Fibroblast of the conjunctiva (primary cell): ENCODE measurements around the gene LZIC.
"Not testable (repeated sequence)": the region's sequence is repeated elsewhere in the genome, so short reads cannot be mapped to it uniquely, and the experiment has no call there.

Experiments
- DNase-seq: peaks from one replicate; pipeline ENCODE4 v3.0.0-alpha.2; 2010; ENCODE audit warnings: low read depth

The LZIC gene

DNA sequence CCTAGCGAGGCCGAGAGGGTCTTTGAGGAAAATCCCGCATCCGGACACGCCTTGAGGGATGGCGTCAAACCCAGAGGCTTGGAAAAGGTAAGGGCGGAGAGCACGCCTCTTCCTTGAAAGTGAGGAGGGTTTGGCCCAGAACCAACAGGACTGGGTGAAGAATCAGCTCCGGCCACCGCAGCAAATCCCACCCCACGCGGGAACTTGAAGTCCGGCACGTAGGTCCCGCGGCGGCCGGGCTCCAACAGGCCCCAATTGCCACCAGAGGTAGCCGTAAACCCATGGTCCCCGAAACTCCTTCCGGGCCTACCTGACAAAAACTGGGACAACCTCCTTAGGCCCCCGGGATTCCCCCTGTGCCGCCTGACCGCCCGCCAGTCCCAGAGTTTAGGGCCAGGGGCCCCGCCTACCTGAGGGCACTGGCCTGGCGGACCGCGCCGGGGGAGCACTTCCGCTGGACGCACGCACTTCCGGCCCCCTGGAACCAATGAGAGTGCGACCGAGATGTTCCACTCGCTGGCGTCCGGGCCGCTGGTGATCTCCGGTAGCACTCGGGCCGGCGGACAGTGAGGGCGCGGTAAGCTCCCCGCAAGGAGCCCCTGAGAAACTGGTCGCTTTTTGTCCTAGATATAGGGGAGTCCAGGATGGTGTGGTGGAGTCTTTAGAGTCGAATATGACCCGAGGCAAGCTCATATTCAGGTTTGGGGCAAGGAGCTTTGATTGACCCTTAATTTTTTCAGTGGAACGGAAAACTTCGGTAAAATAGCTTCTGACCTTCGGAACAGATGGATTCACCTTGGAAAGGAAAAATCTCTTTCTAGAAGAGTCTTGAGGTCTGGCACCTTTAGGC lies at the start of gene LZIC, which contains the start of gene NMNAT1:
Gene LZIC, minus strand, starts transcription at position 453 of the 850 bp plus-strand sequence. CDS start 6,772 bp downstream, outside the sequence.
Gene NMNAT1, plus strand, starts transcription at position 537 of the 850 bp plus-strand sequence. CDS start 28,599 bp downstream, outside the sequence.
- peak; percentile 76 for DNase-seq

DNA sequence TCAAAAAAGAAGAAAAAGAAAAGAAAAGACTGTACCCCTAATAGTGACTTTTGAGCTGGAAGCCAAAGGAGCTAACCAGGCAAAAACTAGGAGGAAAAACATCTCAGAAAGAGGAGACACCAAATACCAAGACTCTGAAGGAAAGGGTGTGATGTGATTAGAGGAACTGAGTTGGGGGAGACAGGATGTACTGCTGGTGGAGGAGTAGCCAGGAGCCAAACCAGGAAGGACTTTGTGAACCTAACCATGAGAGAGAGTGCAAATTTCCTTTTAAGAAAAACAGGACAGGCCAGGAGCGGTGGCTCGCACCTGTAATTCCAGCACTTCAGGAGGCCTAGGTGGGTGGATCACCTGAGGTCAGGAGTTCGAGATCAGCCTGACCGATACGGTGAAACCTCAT lies 49.7 kb upstream of the LZIC start:
- DNase-seq, result no peak

DNA sequence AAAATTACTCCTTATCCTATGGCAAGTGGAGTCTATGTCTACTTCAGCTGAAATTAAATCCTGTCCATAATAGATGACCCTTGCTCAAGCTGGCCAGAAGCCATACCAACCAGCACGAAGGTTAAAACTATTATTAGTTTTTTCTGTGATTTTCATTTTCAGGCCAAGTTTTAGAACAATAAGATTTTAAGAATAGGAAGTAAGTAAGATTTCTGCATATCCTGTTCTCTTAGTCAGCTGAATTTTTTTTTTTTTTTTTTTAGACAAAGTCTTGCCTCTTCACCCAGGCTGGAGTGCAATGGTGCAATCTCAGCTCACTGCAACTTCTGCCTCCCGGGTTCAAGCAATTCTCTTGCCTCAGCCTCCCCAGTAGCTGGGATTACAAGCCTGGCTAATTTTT lies 47.8 kb upstream of the LZIC start:
- no peak for DNase-seq

DNA sequence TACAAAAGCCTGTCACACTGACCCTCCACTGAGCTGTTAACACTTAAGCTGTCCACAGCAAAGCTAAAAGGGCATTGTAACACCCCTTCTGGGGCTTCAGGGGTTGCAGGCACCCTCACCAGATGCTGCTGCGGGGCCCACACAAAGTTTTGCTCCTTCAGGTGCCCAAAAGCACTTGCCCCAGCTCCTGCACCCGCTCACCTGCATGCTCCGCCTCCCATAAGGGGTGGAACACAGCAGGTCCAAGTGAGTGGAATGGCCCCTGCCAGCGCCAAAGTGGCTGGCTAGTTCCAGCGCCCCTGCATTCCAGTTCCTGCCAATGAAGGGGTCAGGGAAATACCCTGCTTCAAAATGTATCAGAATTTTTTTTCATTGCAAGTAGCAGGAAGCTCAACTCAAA lies 46.6 kb upstream of the LZIC start:
- DNase-seq, result no peak

DNA sequence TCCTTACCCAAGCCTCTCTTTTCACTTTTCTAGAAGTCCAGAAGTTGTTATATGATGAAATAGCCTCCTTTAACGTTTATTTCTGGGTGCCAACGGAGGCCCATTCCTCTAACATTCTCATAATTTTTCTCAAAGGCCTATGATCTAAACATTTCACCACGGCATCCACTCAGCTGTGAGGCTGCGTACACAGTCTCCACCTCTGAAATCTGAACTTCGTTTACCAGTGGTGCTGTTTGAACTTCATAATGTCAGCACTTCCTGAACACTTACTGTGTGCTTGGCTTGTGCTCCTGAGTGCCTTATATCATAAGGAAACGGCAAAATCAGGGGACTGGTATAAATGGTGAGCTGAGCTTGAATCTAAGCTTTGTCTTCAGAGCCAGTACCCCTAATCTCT lies 41.8 kb upstream of the LZIC start:
- DNase-seq, result no peak

DNA sequence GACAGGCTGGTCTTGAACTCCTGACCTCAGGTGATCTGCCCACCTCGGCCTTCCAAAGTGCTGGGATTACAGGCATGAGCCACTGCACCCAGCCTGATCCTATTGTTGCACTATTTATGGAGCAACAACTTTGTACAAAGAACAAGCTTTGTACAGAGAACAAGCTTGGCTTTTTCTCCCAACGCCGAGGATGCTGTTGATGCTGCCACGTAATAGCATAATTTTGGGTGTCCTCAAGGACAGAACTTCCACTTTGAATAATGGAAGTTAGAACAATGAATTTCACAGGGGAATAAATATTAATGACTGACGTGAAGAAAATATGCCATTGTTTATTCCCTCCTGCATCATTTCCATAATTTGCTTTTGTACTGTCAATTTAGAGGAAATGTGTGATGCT lies 41.1 kb upstream of the LZIC start:
- DNase-seq, result no peak

DNA sequence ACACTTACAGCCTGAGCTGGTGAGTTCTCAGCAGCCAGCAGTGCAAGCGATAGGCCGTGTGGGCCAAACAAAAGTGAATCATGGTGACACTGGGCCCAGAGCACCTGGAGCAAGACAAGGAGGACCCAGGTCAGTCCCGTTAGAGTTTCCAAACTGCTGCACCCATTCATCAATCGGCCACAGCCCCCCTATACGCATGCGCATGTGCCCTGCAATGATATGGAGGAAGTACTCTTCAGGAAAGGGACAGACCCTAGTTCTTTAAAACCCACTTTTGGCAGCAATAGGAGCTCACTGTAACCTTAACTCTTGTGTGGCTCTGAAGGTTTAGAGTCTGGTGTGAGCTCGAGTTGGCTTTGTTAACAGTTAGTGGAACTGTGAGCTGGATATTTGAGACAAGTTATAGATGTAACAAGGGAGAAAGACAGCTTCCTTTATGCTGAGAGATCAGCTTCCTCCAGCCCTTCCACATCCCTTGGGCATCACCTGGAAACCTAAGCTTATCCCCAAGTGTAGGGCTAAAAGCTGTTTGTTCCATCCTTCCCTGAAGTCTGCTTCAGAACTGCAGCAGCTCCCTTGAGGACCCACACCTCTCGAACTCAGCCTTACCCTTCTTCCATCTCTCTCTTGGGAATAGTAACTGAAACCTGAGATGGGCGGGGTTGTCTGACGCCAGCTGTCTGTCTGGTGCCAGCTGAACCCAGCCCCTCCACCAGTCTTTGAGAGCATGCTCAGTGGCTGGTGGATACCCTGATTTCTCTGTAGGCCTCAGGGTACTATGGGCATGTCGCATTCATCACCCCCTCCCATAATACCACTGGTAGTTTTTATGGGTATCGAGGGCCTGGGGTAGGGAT lies 17.7 kb upstream of the LZIC start:
- no peak for DNase-seq

DNA sequence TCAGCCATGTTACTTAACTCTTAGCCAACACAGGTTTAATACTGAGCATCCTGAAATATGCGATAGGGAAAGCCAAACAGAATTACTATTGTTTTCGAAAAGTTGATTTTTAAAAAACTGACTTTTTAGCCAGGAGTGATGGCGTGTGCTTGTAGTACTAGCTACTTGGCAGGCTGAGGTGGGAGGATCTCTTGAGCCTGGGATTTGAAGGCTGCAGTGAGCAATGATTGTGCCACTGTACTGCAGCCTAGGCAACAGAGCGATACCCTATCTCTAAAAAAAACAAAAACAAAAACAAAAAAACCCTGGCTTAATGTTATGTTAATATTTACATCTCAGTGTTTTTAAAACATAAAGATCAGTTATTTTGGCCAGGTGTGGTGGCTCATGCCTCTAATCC lies 16.8 kb upstream of the LZIC start:
- DNase-seq, result no peak

DNA sequence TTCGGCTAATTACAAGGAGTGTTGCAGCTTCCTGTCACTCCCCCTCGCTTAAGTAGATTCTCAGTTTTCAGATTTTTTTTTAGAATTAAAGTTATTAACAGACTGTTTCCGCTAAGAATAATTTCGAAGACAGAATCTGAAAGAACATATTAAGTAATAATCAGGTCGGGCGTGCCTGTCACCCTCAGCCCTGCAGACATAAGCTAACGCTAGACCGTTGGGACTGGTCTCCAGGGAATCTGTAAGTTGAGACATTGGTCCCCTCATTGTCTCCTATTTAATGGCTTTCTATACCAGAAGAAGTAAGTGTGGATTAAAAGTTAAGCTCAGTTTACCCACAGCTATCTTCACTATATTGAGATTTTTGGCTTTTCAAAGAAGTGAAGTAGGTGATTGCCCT lies 14.5 kb upstream of the LZIC start:
- no peak for DNase-seq

DNA sequence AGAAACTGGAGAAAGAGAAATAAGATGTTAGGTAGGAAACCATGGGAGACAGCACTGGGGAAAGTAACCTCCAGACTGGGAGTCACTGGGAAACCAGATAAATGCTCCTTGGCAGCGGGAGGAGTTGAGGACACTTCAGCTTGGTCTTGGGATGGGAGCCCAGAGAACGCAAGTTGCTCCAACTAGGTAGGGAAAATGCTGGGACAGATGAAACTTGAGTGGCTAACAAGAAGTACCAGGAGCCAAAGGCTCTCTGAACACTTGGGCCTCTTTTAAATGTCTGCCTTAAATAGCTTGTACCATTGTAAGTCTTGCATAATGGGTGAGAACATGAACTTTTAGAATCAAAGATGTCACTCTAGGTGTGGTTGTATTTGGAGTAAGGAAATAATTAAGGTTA lies 3.1 kb upstream of the LZIC start:
- no peak for DNase-seq

DNA sequence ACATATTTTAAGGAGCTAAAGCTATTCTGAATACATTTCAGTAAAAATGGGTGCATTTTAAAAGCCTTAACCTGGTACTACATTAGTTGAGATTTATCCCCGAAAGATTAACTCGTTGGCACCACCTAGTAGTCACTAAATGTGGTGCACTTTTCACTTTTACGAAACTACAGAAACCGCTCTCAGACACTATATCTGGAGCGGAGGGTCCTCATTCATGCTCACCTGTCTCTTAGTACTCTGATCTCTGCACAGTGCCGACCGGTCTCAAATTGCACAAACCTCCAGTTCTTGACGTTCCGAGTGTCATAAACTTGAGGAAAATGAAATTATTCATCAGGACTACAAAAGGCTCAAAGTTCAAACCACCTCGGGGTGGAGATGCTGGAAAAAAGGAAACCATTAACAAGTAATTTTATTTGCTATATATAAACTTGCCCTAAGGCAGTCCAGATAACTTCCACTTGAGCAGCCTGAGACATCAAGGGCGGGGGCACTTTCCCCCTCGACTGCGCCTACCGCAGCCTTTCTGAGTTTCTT lies 722 bp downstream of the LZIC start:
- peak; percentile 34 for DNase-seq

DNA sequence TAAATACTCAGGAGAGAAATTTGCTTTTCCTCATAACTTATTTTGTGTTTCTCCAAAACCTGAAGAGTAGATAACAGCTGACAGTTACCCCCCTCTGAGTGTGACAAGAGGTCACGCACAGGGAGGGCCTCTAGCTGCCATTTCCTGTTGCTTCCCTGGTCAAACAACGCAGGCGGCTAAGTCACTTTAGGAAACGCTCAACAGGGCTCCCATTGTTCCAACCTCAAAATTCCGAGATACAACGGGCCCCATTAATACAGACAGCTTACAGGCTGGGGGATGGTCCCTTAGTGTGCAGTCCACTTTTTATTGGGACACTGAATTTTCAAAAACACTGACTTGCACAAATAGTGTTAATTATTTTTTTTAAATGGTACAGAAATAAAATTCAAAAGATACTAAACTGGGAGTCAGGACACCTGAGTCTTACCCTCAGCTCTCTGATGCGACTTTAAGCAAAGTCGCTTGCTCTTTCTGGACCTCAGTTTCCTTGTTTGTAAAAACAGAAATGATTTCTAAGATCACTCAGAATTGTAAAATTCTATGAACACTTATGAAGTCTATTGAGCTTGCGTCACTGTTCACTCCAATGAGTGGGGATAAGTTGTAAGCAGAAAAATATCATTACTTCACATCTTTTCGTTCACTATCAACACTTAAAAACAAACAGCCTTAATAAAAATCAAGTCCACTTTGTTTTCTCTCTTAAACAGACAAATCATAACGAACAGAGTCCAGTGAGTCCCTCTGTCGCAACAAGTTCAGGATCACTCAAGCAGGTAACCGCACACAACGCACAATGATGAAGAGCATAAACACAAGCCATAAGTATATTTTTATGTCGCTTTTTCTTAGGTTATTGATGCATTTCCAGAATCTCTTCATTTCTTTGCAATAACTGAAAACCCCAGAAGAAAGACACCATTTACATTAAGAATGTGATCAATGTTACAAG lies 13.5 kb downstream of the LZIC start:
- no peak for DNase-seq

DNA sequence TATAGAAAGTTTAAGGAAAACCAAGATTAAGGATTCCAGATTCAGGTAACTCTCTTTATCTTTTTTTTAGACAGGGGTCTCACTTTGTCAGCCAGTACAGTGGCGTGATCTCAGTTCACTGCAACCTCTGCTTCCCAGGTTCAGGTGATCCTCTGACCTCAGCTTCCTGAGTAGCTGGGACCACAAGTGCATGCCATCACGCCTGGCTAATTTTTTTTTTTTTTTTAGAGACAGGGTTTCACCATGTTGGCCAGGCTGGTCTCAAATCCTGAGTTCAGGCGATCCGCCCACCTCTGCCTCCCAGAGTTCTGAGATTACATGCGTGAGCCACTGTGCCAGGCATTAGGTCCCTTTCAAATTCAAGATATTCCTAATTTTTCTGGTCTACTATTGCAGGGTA lies 15.9 kb downstream of the LZIC start:
- no peak for DNase-seq

DNA sequence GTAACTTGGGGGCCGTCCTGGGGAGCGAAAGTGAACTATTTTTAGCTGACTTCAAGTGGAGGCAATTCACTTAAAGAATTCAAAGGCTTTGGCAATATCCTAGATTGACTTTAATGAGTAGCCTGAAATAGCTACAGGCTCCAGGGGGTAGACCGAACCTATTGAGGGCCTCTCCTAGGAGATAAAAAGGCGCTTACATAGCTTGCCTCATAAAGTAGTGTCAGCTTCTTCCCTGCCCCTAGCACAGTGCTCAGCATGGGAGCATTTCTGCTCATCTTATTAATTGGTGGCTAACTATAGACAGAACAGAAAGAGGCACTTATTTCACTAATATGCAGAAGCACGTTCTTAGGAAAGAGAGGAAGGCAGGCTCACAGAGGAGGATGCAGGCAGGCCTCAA lies 20.8 kb downstream of the LZIC start:
- no peak for DNase-seq

DNA sequence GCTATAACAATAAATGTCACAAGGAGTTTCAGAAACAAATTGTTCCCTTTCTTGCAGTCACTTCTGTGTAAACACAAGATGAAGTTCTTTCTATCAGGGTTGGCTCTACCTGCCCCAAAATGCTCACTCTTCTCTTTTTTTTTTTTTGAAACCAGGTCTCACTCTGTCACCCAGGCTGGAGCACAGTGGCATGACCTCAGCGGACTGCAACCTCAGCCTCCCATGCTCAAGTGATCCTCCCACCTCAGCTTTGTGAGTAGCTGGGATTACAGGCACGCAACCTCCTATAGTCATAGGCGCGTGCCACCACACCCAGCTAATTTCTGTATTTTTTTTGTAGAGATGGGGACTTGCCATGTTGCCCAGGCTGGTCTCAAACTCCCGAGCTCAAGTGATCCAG lies 22.6 kb downstream of the LZIC start:
- no peak for DNase-seq

DNA sequence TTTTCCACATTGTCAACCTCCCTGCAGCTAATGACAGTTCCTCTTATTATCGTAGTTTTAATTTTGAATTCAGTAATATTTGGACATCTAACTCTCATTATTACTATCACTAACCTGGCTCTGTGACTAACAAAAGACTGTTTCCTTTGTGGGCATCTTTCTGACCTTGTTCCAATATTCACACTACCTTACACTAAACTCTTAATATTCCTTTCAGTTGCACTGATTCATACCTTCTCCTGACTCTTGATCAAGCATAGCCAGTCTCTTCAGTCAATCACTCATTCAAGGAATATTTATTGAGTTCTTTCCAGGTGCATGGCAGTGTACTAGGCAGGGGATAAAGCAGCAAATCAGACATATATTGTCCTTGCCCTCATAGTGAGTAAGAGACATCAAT lies 25.3 kb downstream of the LZIC start:
- DNase-seq, result no peak

DNA sequence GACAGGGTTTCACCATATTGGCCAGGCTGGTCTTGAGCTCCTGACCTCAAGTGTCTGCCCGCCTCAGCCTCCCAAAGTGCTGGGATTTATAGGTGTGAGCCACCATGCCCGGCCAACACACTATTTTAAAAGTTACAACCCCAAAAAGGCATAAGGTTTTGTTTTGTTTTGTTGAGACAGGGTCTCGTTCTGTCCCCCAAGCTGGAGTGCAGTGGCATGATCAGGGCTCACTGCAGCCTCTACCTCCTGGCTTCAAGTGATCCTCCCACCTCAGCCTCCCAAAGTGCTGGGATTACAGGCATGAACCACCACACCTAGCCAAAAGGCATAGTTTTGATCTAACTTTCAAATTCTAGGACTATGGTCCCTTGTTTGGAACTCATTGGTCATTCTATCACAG lies 25.7 kb downstream of the LZIC start:
- not testable (repeated sequence) for DNase-seq

DNA sequence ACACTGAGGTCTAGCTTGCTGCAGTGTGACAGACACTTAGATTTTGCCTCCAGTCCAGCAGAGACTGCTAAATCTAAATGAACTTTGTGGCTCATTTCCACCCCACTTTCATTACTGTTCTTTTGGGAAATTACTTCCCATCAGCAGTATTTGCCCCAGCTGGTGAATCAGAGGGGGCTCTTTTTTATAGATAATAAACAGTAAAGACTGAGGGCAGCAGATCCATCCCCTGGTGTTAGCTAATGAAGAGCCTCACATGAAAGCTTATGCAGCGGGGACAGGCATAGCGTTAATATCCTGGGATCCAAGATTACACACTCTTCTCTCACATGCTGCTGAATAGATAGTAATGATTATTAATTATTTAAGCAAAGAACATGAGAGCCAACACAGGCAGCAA lies 26.7 kb downstream of the LZIC start:
- DNase-seq, result no peak

DNA sequence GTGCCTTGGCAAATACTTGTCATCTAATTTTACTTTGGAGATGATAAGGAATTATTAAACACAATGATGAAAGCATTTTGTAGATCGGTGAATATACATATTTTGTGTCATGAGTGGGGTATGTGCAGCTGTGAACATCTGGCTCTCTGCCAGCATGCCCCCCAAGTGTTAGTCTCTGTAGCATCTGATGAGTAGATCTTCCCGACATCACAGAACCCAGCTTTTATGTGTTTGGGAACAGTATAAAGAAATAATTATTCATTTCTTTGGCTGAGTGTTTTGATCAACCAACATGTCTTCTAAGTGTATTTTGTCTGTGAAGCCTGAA lies 28.6 kb downstream of the LZIC start:
- DNase-seq, result no peak

DNA sequence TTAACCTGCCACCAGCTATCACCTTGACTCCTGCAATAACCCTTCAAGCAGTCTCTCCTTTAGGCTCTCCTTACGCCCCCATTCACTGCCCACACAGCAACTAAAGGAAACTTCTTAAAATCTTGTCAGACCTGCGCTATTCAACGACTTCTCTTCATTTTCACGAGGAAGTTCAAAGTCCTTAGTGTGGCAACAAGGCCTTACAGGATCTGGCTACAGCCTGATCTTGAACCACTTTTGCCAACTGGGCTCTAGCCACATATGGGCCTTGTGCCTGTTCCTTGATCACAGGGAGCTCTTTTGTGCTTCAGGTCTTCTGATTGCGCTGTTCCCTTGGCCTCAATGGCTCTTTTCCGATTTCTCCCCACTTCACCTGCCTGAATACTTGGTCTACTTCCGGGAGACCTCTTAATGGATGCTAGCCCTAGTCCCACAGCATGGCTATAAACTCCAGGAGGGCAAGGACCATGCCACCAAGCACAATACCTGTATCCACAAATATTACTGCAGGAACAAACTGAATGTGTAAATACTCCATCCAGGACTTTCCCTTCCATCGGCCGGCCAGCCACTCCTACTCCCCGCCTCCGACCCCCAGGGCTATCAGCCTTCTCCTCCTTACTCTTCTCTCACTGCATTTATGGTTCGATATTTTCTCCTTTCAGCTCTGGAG lies 30.8 kb downstream of the LZIC start:
- DNase-seq, result no peak
